CD4-positive, alpha-beta T cell treated with Interleukin-1 beta for 1 hour (primary cell): ENCODE data around the gene SLC24A3.
"Not testable (repeated sequence)": the region's sequence is repeated elsewhere in the genome, so short reads cannot be mapped to it uniquely, and the experiment has no call there.

Source experiments
- DNase-seq, 2 donors: peaks; one replicate each; pipeline ENCODE4 v3.0.0-alpha.2; 2020 to 2022

SLC24A3 gene

GRCh38 chr20:19615629-19616028, 403.2 kb downstream of the SLC24A3 start:
- DNase-seq, result no peak

GRCh38 chr20:19616081-19616480, 403.6 kb downstream of the SLC24A3 start:
- no peak for DNase-seq

GRCh38 chr20:19616620-19617019, 404.2 kb downstream of the SLC24A3 start:
- DNase-seq, result no peak

- no peak for DNase-seq
These were observed 404.8 kb downstream of the SLC24A3 start for GRCh38 chr20:19617256-19617655.

- no peak for DNase-seq
These were observed 406.3 kb downstream of the SLC24A3 start for GRCh38 chr20:19618711-19619110.

- no peak for DNase-seq
These were observed 407.5 kb downstream of the SLC24A3 start for GRCh38 chr20:19619904-19620430.

- DNase-seq, result no peak
These were observed 408.0 kb downstream of the SLC24A3 start for GRCh38 chr20:19620446-19620845.

GRCh38 chr20:19621072-19621471, 408.6 kb downstream of the SLC24A3 start:
- DNase-seq, result no peak

- no peak for DNase-seq
These were observed 412.0 kb downstream of the SLC24A3 start for GRCh38 chr20:19624221-19624965.

GRCh38 chr20:19625426-19625825, 413.0 kb downstream of the SLC24A3 start:
- DNase-seq, result no peak

GRCh38 chr20:19626896-19627295, 414.5 kb downstream of the SLC24A3 start:
- no peak for DNase-seq

- DNase-seq, result peak; percentile 37 to 42
These were observed 416.2 kb downstream of the SLC24A3 start for GRCh38 chr20:19628570-19629134.

- no peak for DNase-seq
These were observed 419.0 kb downstream of the SLC24A3 start for GRCh38 chr20:19631410-19631809.

- DNase-seq, result no peak
These were observed 421.5 kb downstream of the SLC24A3 start for GRCh38 chr20:19633985-19634384.

GRCh38 chr20:19639471-19640045, 427.1 kb downstream of the SLC24A3 start:
- DNase-seq, result not testable (repeated sequence)

- DNase-seq, result no peak
These were observed 430.4 kb downstream of the SLC24A3 start for GRCh38 chr20:19642860-19643259.

- no peak for DNase-seq
These were observed 431.6 kb downstream of the SLC24A3 start for GRCh38 chr20:19644085-19644484.

GRCh38 chr20:19646963-19647362, 434.5 kb downstream of the SLC24A3 start:
- no peak for DNase-seq

- DNase-seq, result no peak
These were observed 435.6 kb downstream of the SLC24A3 start for GRCh38 chr20:19648024-19648423.

GRCh38 chr20:19649041-19649440, 436.6 kb downstream of the SLC24A3 start:
- no peak for DNase-seq

- DNase-seq, result no peak
These were observed 440.2 kb downstream of the SLC24A3 start for GRCh38 chr20:19652591-19653026.

GRCh38 chr20:19653327-19653726, 440.9 kb downstream of the SLC24A3 start:
- DNase-seq, result no peak

- no peak for DNase-seq
These were observed 442.5 kb downstream of the SLC24A3 start for GRCh38 chr20:19654921-19655320.

- peak; percentile 6 to 69 for DNase-seq
These were observed 445.7 kb downstream of the SLC24A3 start for GRCh38 chr20:19658137-19658536.
